ENCODE results near the gene TCEAL7.

DNA sequence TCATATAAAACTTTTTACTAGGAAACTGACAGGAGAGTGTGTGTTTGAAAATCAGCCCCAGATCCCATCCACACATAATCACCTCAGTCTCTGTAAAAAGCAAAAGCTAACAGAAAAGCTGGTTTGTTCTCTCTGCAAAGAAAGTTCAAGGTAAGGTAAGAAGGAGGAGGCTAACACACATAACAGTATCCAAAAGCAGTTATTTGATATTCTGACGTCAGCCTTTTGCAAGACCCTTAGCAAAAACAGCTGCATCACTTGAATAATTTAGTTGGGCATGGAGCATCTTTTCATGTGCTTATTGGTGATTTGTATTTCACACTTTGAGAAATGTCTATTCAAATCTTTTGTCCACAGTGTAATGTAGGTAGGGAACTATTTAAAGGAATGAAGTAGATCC lies 31.8 kb downstream of the TCEAL7 start:
- TF ChIP-seq REST (IDR thresholded peaks at IDR 0.05; ENCODE audit: insufficient read depth in 1 of 2, low read depth in 2 of 2, low read length in 2 of 2) = no peak
- no peak for TF ChIP-seq TAF1 (IDR thresholded peaks at IDR 0.05; ENCODE audit: borderline replicate concordance, insufficient read depth, low read length)

Data from PFSK-1 (cell line).